H7 (cell line): ENCODE data around the gene LRP1. TPM values are rescaled to one million over a fixed set of nuclear protein-coding genes. Genes with fewer than 3 reads are reported as not detected.

Experiments
- DNase-seq: peaks from one replicate; pipeline ENCODE4 v3.0.0; 2012
- H3K27me3 ChIP-seq: 2 replicates; pipeline ENCODE4 v1.6.0; 2011; ENCODE audit warnings: mild to moderate bottlenecking, low read length; ENCODE audit not compliant: control insufficient read depth, insufficient read depth
- H3K36me3 ChIP-seq: replicated peaks from 2 replicates; pipeline ENCODE4 v1.5.1; 2011; ENCODE audit warnings: low read length; ENCODE audit not compliant: control insufficient read depth, insufficient read depth
- H3K4me3 ChIP-seq: 2 replicates; pipeline ENCODE4 v1.5.1; 2011; ENCODE audit warnings: low read depth, mild to moderate bottlenecking, control low read depth, low read length, moderate library complexity; ENCODE audit not compliant: insufficient read depth
- total RNA-seq: library from RNA; depleted of rRNA; stranded (reverse); fragments of >200 nt; shearing (Covaris generic); gene quantifications from 2 replicates; pipeline ENCODE4 v1.2.3, GENCODE V29; 2014

Gene LRP1
- total RNA-seq, 1 experiment from 2014 or later, result 17.3 TPM

GRCh38 chr12:57185403-57185802 is 57.1 kb downstream of the LRP1 start:
- no peaks in the 10 kb centered on the region for H3K27me3 ChIP-seq
- H3K36me3 ChIP-seq, result peaks cover 76% of the 10 kb centered on the region
- no peak overlapping the region for H3K4me3 ChIP-seq
- DNase-seq, result no peak

GRCh38 chr12:57185906-57186508 is 57.7 kb downstream of the LRP1 start:
- Histone ChIP-seq H3K36me3 (peaks cover 73% of the 10 kb centered on the region), H3K27me3 (no peaks in the 10 kb centered on the region), H3K4me3 (no peak overlapping the region)
- no peak for DNase-seq

- DNase-seq, result no peak
- Histone ChIP-seq H3K36me3 (peaks cover 77% of the 10 kb centered on the region), H3K27me3 (no peaks in the 10 kb centered on the region), H3K4me3 (no peak overlapping the region)
These were observed 59.2 kb downstream of the LRP1 start for GRCh38 chr12:57187222-57188089.

GRCh38 chr12:57188090-57188425 is 59.8 kb downstream of the LRP1 start:
- H3K36me3 ChIP-seq, result peaks cover 79% of the 10 kb centered on the region
- H3K4me3 ChIP-seq, result no peak overlapping the region
- DNase-seq, result no peak
- no peaks in the 10 kb centered on the region for H3K27me3 ChIP-seq

- Histone ChIP-seq H3K27me3 (no peaks in the 10 kb centered on the region), H3K4me3 (no peak overlapping the region), H3K36me3 (peaks cover 75% of the 10 kb centered on the region)
- no peak for DNase-seq
These were observed 61.8 kb downstream of the LRP1 start for GRCh38 chr12:57190037-57190436.

GRCh38 chr12:57190821-57191220 is 62.5 kb downstream of the LRP1 start:
- no peak for DNase-seq
- Histone ChIP-seq H3K27me3 (no peaks in the 10 kb centered on the region), H3K36me3 (peaks cover 77% of the 10 kb centered on the region), H3K4me3 (no peak overlapping the region)

GRCh38 chr12:57191410-57191809 is 63.1 kb downstream of the LRP1 start:
- Histone ChIP-seq H3K4me3 (no peak overlapping the region), H3K27me3 (no peaks in the 10 kb centered on the region), H3K36me3 (peaks cover 77% of the 10 kb centered on the region)
- no peak for DNase-seq

GRCh38 chr12:57192920-57193319 is 64.6 kb downstream of the LRP1 start:
- no peaks in the 10 kb centered on the region for H3K27me3 ChIP-seq
- no peak for DNase-seq
- no peak overlapping the region for H3K4me3 ChIP-seq
- H3K36me3 ChIP-seq, result peaks cover 77% of the 10 kb centered on the region

- no peak overlapping the region for H3K4me3 ChIP-seq
- H3K27me3 ChIP-seq, result no peaks in the 10 kb centered on the region
- no peak for DNase-seq
- H3K36me3 ChIP-seq, result peaks cover 80% of the 10 kb centered on the region
These were observed 65.5 kb downstream of the LRP1 start for GRCh38 chr12:57193706-57194245.

GRCh38 chr12:57194253-57194652 is 66.0 kb downstream of the LRP1 start:
- no peaks in the 10 kb centered on the region for H3K27me3 ChIP-seq
- peaks cover 80% of the 10 kb centered on the region for H3K36me3 ChIP-seq
- no peak overlapping the region for H3K4me3 ChIP-seq
- no peak for DNase-seq

GRCh38 chr12:57195186-57195585 is 66.9 kb downstream of the LRP1 start:
- Histone ChIP-seq H3K4me3 (no peak overlapping the region), H3K36me3 (peaks cover 82% of the 10 kb centered on the region), H3K27me3 (no peaks in the 10 kb centered on the region)
- DNase-seq, result no peak

- H3K36me3 ChIP-seq, result peaks cover 80% of the 10 kb centered on the region
- no peak overlapping the region for H3K4me3 ChIP-seq
- H3K27me3 ChIP-seq, result no peaks in the 10 kb centered on the region
- DNase-seq, result no peak
These were observed 67.5 kb downstream of the LRP1 start for GRCh38 chr12:57195611-57196371.

- Histone ChIP-seq H3K27me3 (no peaks in the 10 kb centered on the region), H3K4me3 (no peak overlapping the region), H3K36me3 (peaks cover 80% of the 10 kb centered on the region)
- no peak for DNase-seq
These were observed 68.2 kb downstream of the LRP1 start for GRCh38 chr12:57196439-57196838.

- DNase-seq, result no peak
- H3K36me3 ChIP-seq, result peaks cover 75% of the 10 kb centered on the region
- no peak overlapping the region for H3K4me3 ChIP-seq
- H3K27me3 ChIP-seq, result no peaks in the 10 kb centered on the region
These were observed 68.7 kb downstream of the LRP1 start for GRCh38 chr12:57196956-57197355.
